Measurements from ENCODE around the gene PZP. TPM values are rescaled to one million over a fixed set of nuclear protein-coding genes. Genes with fewer than 3 reads are reported as not detected.

Gene PZP
- total and polyA plus RNA-seq, 8 donors: 0.13 TPM; not detected in 7

DNA sequence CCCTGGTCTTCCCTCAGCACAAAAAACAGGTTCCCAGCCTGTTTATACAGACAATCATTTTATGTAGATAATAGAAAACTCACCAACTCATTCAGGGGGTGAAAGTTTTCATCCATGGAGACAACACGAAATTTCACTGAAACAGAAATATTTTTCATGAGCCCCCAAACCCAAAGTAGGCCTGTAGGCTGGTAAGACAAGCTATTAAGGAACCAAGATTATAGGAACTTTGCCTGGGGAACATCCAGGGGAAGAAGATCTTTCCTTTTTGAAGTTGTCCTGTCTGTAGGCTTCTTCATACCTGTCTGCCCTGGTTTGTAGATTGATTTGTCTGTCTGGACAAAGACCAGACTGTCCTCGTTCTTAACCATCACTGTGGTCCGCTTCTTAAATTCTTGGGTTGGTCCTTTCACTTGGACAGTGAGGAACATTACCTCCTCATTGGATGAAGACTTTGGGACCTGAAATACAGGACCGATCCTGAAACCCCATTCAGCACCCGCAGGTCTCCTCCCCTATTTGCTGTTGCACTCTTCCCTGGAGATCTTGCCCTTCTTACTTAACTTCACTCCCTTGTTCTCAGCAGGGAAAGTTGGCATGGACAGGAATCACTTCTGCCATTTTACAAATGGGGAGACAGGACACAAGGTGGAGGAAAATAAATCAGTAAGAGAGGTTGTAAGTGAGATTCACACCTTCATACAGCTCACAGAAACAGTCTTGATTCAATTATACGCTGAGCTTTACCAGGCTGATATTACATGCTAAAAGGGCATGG, 95.9 kb downstream of the PZP start:
- Histone ChIP-seq H3K36me3 (peaks cover 7 to 51% (median 34%) of the 10 kb centered on the region in 4 donors), H3K27ac (peak overlapping the region in 3 of 5 donors; percentile 31 to 61 (median 50)), H3K27me3 (no peaks in the 10 kb centered on the region), H3K4me3 (peak overlapping the region in 2 of 4 donors; percentile 43 to 46), H3K9me3 (no peaks in the 10 kb centered on the region), H3K4me1 (peaks cover 2 to 36% (median 8%) of the 10 kb centered on the region in 4 donors)
- 89 to 93% (median 91%) methylated on average over 6 of the region's 6 CpGs for WGBS, 5 donors
- intact Hi-C loops (cut with DNase I; ENCODE audit: low total_unique reads): no loop called here
- no peak for DNase-seq
- TF ChIP-seq CTCF (IDR thresholded peaks at IDR 0.05) (no peak), POLR2AphosphoS5 (IDR thresholded peaks at IDR 0.05) (no peak), EP300 (IDR thresholded peaks at IDR 0.05) (no peak), POLR2A (IDR thresholded peaks at IDR 0.05) (no peak)

GRCh38 chr12:9111525-9111924, 96.7 kb downstream of the PZP start:
- 88 to 95% (median 91%) methylated on average over 1 of the region's 1 CpG for WGBS, 5 donors
- TF ChIP-seq EP300 (IDR thresholded peaks at IDR 0.05) (no peak), POLR2AphosphoS5 (IDR thresholded peaks at IDR 0.05) (no peak), CTCF (IDR thresholded peaks at IDR 0.05) (no peak), POLR2A (IDR thresholded peaks at IDR 0.05) (no peak)
- Histone ChIP-seq H3K27ac (peak overlapping the region in 1 of 5 donors; percentile 25), H3K4me1 (peaks cover 0 to 29% (median 4%) of the 10 kb centered on the region in 4 donors), H3K4me3 (no peak overlapping the region), H3K9me3 (no peaks in the 10 kb centered on the region), H3K36me3 (peaks cover 7 to 58% (median 41%) of the 10 kb centered on the region in 4 donors), H3K27me3 (no peaks in the 10 kb centered on the region)
- DNase-seq: no peak
- intact Hi-C loops (cut with DNase I; ENCODE audit: low total_unique reads): no loop called here

GRCh38 chr12:9109737-9110491, 98.3 kb downstream of the PZP start:
- Histone ChIP-seq H3K27me3 (no peaks in the 10 kb centered on the region), H3K4me1 (peaks cover 0 to 21% (median 4%) of the 10 kb centered on the region in 4 donors), H3K9me3 (no peaks in the 10 kb centered on the region), H3K27ac (no peak overlapping the region), H3K4me3 (no peak overlapping the region), H3K36me3 (peaks cover 7 to 72% (median 55%) of the 10 kb centered on the region in 4 donors)
- intact Hi-C loops (cut with DNase I; ENCODE audit: low total_unique reads): no loop called here
- TF ChIP-seq CTCF (IDR thresholded peaks at IDR 0.05) (no peak), POLR2A (IDR thresholded peaks at IDR 0.05) (no peak), EP300 (IDR thresholded peaks at IDR 0.05) (no peak), POLR2AphosphoS5 (IDR thresholded peaks at IDR 0.05) (no peak)
- WGBS, 5 donors: 85 to 98% (median 95%) methylated on average over 3 of the region's 3 CpGs
- no peak for DNase-seq

GRCh38 chr12:9109213-9109522, 99.0 kb downstream of the PZP start:
- Histone ChIP-seq H3K36me3 (peaks cover 7 to 78% (median 62%) of the 10 kb centered on the region in 4 donors), H3K27me3 (no peaks in the 10 kb centered on the region), H3K4me3 (no peak overlapping the region), H3K9me3 (no peaks in the 10 kb centered on the region), H3K27ac (peak overlapping the region in 1 of 5 donors; percentile 4), H3K4me1 (peaks cover 0 to 21% (median 4%) of the 10 kb centered on the region in 4 donors)
- TF ChIP-seq POLR2A (IDR thresholded peaks at IDR 0.05) (no peak), EP300 (IDR thresholded peaks at IDR 0.05) (no peak), POLR2AphosphoS5 (IDR thresholded peaks at IDR 0.05) (no peak), CTCF (IDR thresholded peaks at IDR 0.05) (no peak)
- 86 to 94% (median 89%) methylated on average over 1 of the region's 1 CpG for WGBS, 5 donors
- DNase-seq: no peak
- intact Hi-C loops (cut with DNase I; ENCODE audit: low total_unique reads): no loop called here

Measured in stomach (tissue), 9 donors.